IPS-NIHi11 (cell line): Measurements from ENCODE around the gene ITGB1.
"Not testable (repeated sequence)": the region's sequence is repeated elsewhere in the genome, so short reads cannot be mapped to it uniquely, and the experiment has no call there.

ENCODE experiments used
- DNase-seq: peaks from one replicate; pipeline ENCODE4 v3.0.0; 2012; ENCODE audit warnings: mixed read lengths, low spot score

The ITGB1 gene

GRCh38 chr10:32958085-32959005 lies at the start of gene ITGB1:
ITGB1 (minus strand) TSS chr10:32958230; CDS start chr10:32935558, 22,672 bp downstream.
- peak; percentile 89 for DNase-seq

- no peak for DNase-seq
Observed at GRCh38 chr10:33006342-33006887, 48.4 kb upstream of the ITGB1 start.

GRCh38 chr10:33005322-33006301 lies 47.6 kb upstream of the ITGB1 start:
- DNase-seq = peak; percentile 83

GRCh38 chr10:33001908-33002492 lies 44.0 kb upstream of the ITGB1 start:
- no peak for DNase-seq

- not testable (repeated sequence) for DNase-seq
Observed at GRCh38 chr10:32998060-32998581, 40.1 kb upstream of the ITGB1 start.

GRCh38 chr10:32995751-32996150 lies 37.7 kb upstream of the ITGB1 start:
- no peak for DNase-seq

GRCh38 chr10:32995066-32995622 lies 37.1 kb upstream of the ITGB1 start:
- DNase-seq = no peak

- DNase-seq = not testable (repeated sequence)
Observed at GRCh38 chr10:32994632-32995031, 36.6 kb upstream of the ITGB1 start.

- DNase-seq = not testable (repeated sequence)
Observed at GRCh38 chr10:32992310-32992709, 34.3 kb upstream of the ITGB1 start.

- DNase-seq = no peak
Observed at GRCh38 chr10:32990811-32991210, 32.8 kb upstream of the ITGB1 start.

GRCh38 chr10:32988604-32989003 lies 30.6 kb upstream of the ITGB1 start:
- no peak for DNase-seq

- DNase-seq = no peak
Observed at GRCh38 chr10:32987172-32987571, 29.1 kb upstream of the ITGB1 start.

- no peak for DNase-seq
Observed at GRCh38 chr10:32985775-32986350, 27.8 kb upstream of the ITGB1 start.

GRCh38 chr10:32985341-32985764 lies 27.3 kb upstream of the ITGB1 start:
- DNase-seq = no peak

GRCh38 chr10:32984003-32984600 lies 26.1 kb upstream of the ITGB1 start:
- DNase-seq = no peak

- DNase-seq = no peak
Observed at GRCh38 chr10:32982911-32983909, 25.2 kb upstream of the ITGB1 start.

GRCh38 chr10:32982293-32982709 lies 24.3 kb upstream of the ITGB1 start:
- no peak for DNase-seq

GRCh38 chr10:32981760-32982159 lies 23.7 kb upstream of the ITGB1 start:
- no peak for DNase-seq
